ENCODE results near the gene BHMT. TPM values are rescaled to one million over a fixed set of nuclear protein-coding genes. Genes with fewer than 3 reads are reported as not detected.
A peak's percentile ranks its signal among the peaks of the same experiment; 100 is the strongest.

Gene BHMT
- 0.87 TPM for polyA plus RNA-seq
- long read RNA-seq, donor 1 = 0 reads
- long read RNA-seq, donor 2, partial matches to known transcripts = 0 of 1 reads
- long read RNA-seq, donor 2, other reads (novel, unspliced or antisense) = 0 of 1 reads
- long read RNA-seq, donor 3, partial matches to known transcripts = 0 of 2 reads
- long read RNA-seq, donor 3, other reads (novel, unspliced or antisense) = 0 of 2 reads
- long read RNA-seq, donor 4 = 0 reads
- long read RNA-seq, donor 5 = 0 reads
- long read RNA-seq, donor 6, partial matches to known transcripts = 0 of 2 reads
- long read RNA-seq, donor 6, other reads (novel, unspliced or antisense) = 0 of 2 reads
- long read RNA-seq, donor 7, partial matches to known transcripts = 0 of 1 reads
- long read RNA-seq, donor 7, other reads (novel, unspliced or antisense) = 0 of 1 reads
- long read RNA-seq, donor 8, partial matches to known transcripts = 0 of 1 reads
- long read RNA-seq, donor 8, other reads (novel, unspliced or antisense) = 0 of 1 reads
- long read RNA-seq, donor 9, partial matches to known transcripts = 0 of 2 reads
- long read RNA-seq, donor 9, other reads (novel, unspliced or antisense) = 0 of 2 reads
- long read RNA-seq, donor 10 = 0 reads
- long read RNA-seq, donor 11 = 0 reads

- peaks cover 9% of the 10 kb centered on the region for H3K9me3 ChIP-seq (ENCODE audit: control insufficient read depth, low read depth, low read length)
- H3K4me1 ChIP-seq (ENCODE audit: control insufficient read depth, insufficient read depth, low read length) = peaks cover 19% of the 10 kb centered on the region
- peaks cover 31% of the 10 kb centered on the region for H3K27me3 ChIP-seq (ENCODE audit: control insufficient read depth, insufficient read depth, low read length)
- H3K36me3 ChIP-seq (ENCODE audit: control insufficient read depth, insufficient read depth, low read length) = no peaks in the 10 kb centered on the region
- DNase-seq = no peak
- no CpG with 5 or more reads among the region's 32 CpGs for WGBS (ENCODE audit: insufficient coverage, low lambda C conversion rate)
- H3K4me3 ChIP-seq (ENCODE audit: low read length) = peak within 1 kb of the TSS; percentile 26
- no peak within 1 kb of the TSS for H3K27ac ChIP-seq (ENCODE audit: low read length)
Measured at GRCh38 chr5:79111387-79111959, at the start of gene BHMT. BHMT (plus strand) TSS chr5:79111809; CDS start chr5:79111886, 77 bp downstream.

- H3K4me1 ChIP-seq (ENCODE audit: control insufficient read depth, insufficient read depth, low read length) = no peaks in the 10 kb centered on the region
- H3K4me3 ChIP-seq (ENCODE audit: low read length) = no peak overlapping the region
- no peaks in the 10 kb centered on the region for H3K36me3 ChIP-seq (ENCODE audit: control insufficient read depth, insufficient read depth, low read length)
- no peak for DNase-seq
- H3K27me3 ChIP-seq (ENCODE audit: control insufficient read depth, insufficient read depth, low read length) = no peaks in the 10 kb centered on the region
- H3K9me3 ChIP-seq (ENCODE audit: control insufficient read depth, low read depth, low read length) = no peaks in the 10 kb centered on the region
- WGBS (ENCODE audit: insufficient coverage, low lambda C conversion rate) = no CpG with 5 or more reads among the region's 3 CpGs
- H3K27ac ChIP-seq (ENCODE audit: low read length) = no peak overlapping the region
Measured at GRCh38 chr5:79062436-79062835, 49.2 kb upstream of the BHMT start.

- Histone ChIP-seq H3K4me1 (ENCODE audit: control insufficient read depth, insufficient read depth, low read length) (peaks cover 9% of the 10 kb centered on the region), H3K27ac (ENCODE audit: low read length) (no peak within 1 kb of the TSS), H3K27me3 (ENCODE audit: control insufficient read depth, insufficient read depth, low read length) (peaks cover 4% of the 10 kb centered on the region), H3K9me3 (ENCODE audit: control insufficient read depth, low read depth, low read length) (peaks cover 6% of the 10 kb centered on the region), H3K36me3 (ENCODE audit: control insufficient read depth, insufficient read depth, low read length) (no peaks in the 10 kb centered on the region), H3K4me3 (ENCODE audit: low read length) (peak within 1 kb of the TSS; percentile 40)
- DNase-seq = peak; percentile 25 to 55
- no CpG with 5 or more reads among the region's 79 CpGs for WGBS (ENCODE audit: insufficient coverage, low lambda C conversion rate)
Measured at GRCh38 chr5:79069488-79070349, 41.9 kb upstream of the BHMT start, which contains the start of the genes BHMT2 and DMGDH. BHMT2 (plus strand) TSS chr5:79069767; CDS start chr5:79069783, 16 bp downstream. DMGDH (minus strand) TSS chr5:79069674; CDS start chr5:79069620, 54 bp downstream.

GRCh38 chr5:79070350-79070667, 41.3 kb upstream of the BHMT start:
- no peak overlapping the region for H3K4me3 ChIP-seq (ENCODE audit: low read length)
- peaks cover 6% of the 10 kb centered on the region for H3K9me3 ChIP-seq (ENCODE audit: control insufficient read depth, low read depth, low read length)
- WGBS (ENCODE audit: insufficient coverage, low lambda C conversion rate) = no CpG with 5 or more reads among the region's 9 CpGs
- H3K27me3 ChIP-seq (ENCODE audit: control insufficient read depth, insufficient read depth, low read length) = peaks cover 4% of the 10 kb centered on the region
- H3K36me3 ChIP-seq (ENCODE audit: control insufficient read depth, insufficient read depth, low read length) = no peaks in the 10 kb centered on the region
- H3K4me1 ChIP-seq (ENCODE audit: control insufficient read depth, insufficient read depth, low read length) = peaks cover 9% of the 10 kb centered on the region
- peak in 1 of 2 donors; percentile 14 for DNase-seq
- H3K27ac ChIP-seq (ENCODE audit: low read length) = no peak overlapping the region

- no CpG with 5 or more reads among the region's 6 CpGs for WGBS (ENCODE audit: insufficient coverage, low lambda C conversion rate)
- Histone ChIP-seq H3K27ac (ENCODE audit: low read length) (no peak overlapping the region), H3K4me3 (ENCODE audit: low read length) (no peak overlapping the region), H3K9me3 (ENCODE audit: control insufficient read depth, low read depth, low read length) (peaks cover 6% of the 10 kb centered on the region), H3K36me3 (ENCODE audit: control insufficient read depth, insufficient read depth, low read length) (no peaks in the 10 kb centered on the region), H3K27me3 (ENCODE audit: control insufficient read depth, insufficient read depth, low read length) (peaks cover 4% of the 10 kb centered on the region), H3K4me1 (ENCODE audit: control insufficient read depth, insufficient read depth, low read length) (peaks cover 6% of the 10 kb centered on the region)
- DNase-seq = no peak
Measured at GRCh38 chr5:79074641-79075040, 37.0 kb upstream of the BHMT start.

DNA sequence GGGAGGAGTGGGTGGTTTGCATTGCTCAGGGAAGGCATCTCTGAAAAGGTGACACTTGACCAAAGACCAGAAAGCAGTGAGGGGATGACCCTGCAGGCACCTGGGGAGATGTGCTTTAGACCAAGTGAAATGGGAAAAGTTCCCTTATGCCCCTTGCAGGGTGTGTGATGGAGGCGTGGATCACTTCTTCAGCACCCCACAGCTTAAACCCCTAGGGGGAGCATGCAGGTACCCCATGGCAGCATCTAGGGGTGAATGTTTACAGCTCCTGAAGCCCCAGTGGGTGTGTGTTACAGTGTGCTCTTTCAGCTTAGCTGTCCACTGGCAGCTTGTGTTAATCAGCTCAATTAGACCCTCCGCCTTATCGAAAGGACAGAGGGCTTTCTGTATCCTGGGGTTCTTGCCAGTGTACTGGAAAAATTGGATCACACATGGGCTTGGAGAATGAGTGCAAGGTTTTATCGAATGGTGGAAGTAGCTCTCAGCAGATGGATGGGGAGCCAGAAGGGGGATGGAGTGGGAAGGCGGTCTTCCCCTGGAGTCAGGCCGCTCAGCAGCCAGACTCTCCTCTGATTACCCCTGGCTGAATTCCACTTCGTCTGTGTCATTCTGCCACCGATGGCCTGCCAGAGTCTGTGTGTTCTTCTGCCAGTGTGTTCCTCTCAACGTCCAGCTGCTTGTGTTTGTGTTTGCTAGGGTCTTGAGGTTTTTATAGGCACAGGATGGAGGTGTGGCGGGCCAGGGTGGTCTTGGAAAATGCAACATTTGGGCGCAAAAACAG, 35.8 kb upstream of the BHMT start:
- no peaks in the 10 kb centered on the region for H3K9me3 ChIP-seq (ENCODE audit: control insufficient read depth, low read depth, low read length)
- no peak overlapping the region for H3K4me3 ChIP-seq (ENCODE audit: low read length)
- no peaks in the 10 kb centered on the region for H3K36me3 ChIP-seq (ENCODE audit: control insufficient read depth, insufficient read depth, low read length)
- no peaks in the 10 kb centered on the region for H3K27me3 ChIP-seq (ENCODE audit: control insufficient read depth, insufficient read depth, low read length)
- WGBS (ENCODE audit: insufficient coverage, low lambda C conversion rate) = 100% methylated on average over 1 of the region's 11 CpGs
- DNase-seq = no peak
- H3K4me1 ChIP-seq (ENCODE audit: control insufficient read depth, insufficient read depth, low read length) = no peaks in the 10 kb centered on the region
- no peak overlapping the region for H3K27ac ChIP-seq (ENCODE audit: low read length)

- Histone ChIP-seq H3K4me3 (ENCODE audit: low read length) (no peak overlapping the region), H3K27ac (ENCODE audit: low read length) (no peak overlapping the region), H3K9me3 (ENCODE audit: control insufficient read depth, low read depth, low read length) (no peaks in the 10 kb centered on the region), H3K27me3 (ENCODE audit: control insufficient read depth, insufficient read depth, low read length) (no peaks in the 10 kb centered on the region), H3K4me1 (ENCODE audit: control insufficient read depth, insufficient read depth, low read length) (no peaks in the 10 kb centered on the region), H3K36me3 (ENCODE audit: control insufficient read depth, insufficient read depth, low read length) (no peaks in the 10 kb centered on the region)
- 100% methylated on average over 1 of the region's 4 CpGs for WGBS (ENCODE audit: insufficient coverage, low lambda C conversion rate)
- no peak for DNase-seq
Measured at GRCh38 chr5:79076819-79077218, 34.8 kb upstream of the BHMT start.

DNA sequence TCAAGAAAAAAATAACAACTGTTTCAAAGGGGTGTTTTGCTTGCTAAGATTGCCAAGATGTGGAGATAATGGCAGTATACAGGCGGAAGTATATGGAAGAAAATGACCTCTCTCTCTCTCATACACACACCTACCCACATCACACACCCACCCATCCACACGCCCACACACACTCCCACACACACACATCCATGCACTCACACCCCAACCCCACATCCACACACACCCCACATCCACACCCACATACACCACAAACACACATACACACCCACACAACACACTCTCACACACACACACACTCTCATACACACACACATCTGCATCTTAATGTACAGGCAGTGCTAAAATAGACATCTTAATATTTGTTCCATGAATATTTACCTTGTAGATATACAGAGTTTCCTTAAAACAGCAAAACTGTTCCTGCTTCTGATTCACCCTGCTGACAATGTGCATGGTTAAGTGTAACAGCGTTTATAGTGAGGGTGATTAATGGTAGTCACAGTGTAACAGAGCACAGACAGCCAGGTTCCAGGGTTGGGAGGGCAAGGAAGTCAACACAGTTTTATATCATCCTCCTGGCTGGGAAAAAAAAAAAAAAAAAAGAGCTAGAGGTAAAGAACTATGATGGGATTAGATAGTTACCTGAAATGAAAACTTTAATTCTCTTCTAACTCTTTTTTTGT, 33.8 kb upstream of the BHMT start:
- Histone ChIP-seq H3K4me3 (ENCODE audit: low read length) (no peak overlapping the region), H3K27me3 (ENCODE audit: control insufficient read depth, insufficient read depth, low read length) (no peaks in the 10 kb centered on the region), H3K36me3 (ENCODE audit: control insufficient read depth, insufficient read depth, low read length) (no peaks in the 10 kb centered on the region), H3K27ac (ENCODE audit: low read length) (no peak overlapping the region), H3K4me1 (ENCODE audit: control insufficient read depth, insufficient read depth, low read length) (no peaks in the 10 kb centered on the region), H3K9me3 (ENCODE audit: control insufficient read depth, low read depth, low read length) (no peaks in the 10 kb centered on the region)
- no CpG with 5 or more reads among the region's 3 CpGs for WGBS (ENCODE audit: insufficient coverage, low lambda C conversion rate)
- no peak for DNase-seq

DNA sequence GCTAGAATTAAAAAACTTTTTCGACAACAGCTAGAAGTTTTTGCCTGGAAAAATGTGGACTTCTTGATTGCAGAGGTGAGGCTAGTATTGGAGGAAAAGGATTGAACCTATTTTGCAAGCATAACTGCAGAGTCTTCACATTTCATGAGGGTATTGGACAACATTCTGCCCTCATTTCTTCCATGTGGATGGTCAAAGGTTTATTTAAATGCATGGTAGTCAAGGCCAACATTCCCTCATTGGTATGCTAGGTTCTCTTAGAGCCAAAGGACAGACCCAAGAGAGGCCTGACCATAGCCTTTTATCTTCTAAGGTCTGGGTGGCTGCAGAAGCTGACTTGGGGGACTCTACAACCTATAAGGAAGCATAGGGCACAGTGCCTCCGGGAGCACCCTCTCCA, 30.8 kb upstream of the BHMT start:
- H3K36me3 ChIP-seq (ENCODE audit: control insufficient read depth, insufficient read depth, low read length) = no peaks in the 10 kb centered on the region
- no peaks in the 10 kb centered on the region for H3K4me1 ChIP-seq (ENCODE audit: control insufficient read depth, insufficient read depth, low read length)
- DNase-seq = no peak
- no peak overlapping the region for H3K27ac ChIP-seq (ENCODE audit: low read length)
- 86% methylated on average over 1 of the region's 2 CpGs for WGBS (ENCODE audit: insufficient coverage, low lambda C conversion rate)
- no peaks in the 10 kb centered on the region for H3K9me3 ChIP-seq (ENCODE audit: control insufficient read depth, low read depth, low read length)
- no peaks in the 10 kb centered on the region for H3K27me3 ChIP-seq (ENCODE audit: control insufficient read depth, insufficient read depth, low read length)
- no peak overlapping the region for H3K4me3 ChIP-seq (ENCODE audit: low read length)
